GM21786 (cell line): ENCODE data around the gene FKBP2.

Source experiments
- ATAC-seq: cut with Tn5 transposase; IDR thresholded peaks from one replicate; pipeline ENCODE4 v1.9.1; 2021; ENCODE audit not compliant: unreplicated experiment

The FKBP2 gene

DNA sequence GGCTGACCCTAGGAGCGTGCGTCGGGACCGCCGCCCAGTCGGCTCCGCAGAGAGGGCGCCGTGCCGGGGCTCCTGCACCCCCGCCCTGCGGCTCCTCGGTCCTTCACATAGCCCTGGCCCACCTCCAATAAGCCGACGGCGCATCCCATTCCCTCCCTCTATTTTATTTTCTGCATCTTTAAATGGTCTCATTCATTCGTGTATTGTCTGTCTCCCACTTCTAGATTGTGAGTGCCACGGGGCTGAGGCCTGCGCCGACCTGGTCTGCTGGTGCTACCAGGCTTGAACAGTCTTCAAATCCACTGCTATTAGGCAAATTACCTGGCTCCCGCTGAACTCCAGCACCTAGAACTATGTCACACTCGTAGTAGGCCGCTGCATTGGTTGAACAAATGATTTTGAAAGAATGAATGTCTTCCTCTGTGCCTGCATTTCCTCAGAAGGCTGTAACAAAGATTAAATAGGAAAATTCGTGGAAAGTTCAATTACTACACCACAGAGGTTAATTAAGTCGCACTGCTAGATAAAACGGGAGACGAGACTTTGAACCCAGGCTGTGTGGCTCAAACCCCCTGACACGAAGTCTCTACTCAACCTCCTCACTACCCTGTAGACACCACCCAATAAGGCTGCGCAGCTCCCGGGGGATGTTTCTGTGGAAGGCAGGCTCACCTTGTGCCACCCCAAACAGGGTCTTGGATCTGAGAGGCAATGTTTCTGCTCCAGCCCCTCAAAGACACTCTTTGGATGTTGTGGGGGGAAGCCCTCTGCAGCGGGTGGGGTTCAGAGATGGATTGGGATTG is 7.0 kb downstream of the FKBP2 start:
- no peak for ATAC-seq

- ATAC-seq, result no peak
Observed at GRCh38 chr11:64248578-64248977, 7.7 kb downstream of the FKBP2 start.

GRCh38 chr11:64249038-64249437 is 8.1 kb downstream of the FKBP2 start:
- no peak for ATAC-seq

- no peak for ATAC-seq
Observed at GRCh38 chr11:64249563-64250414, 8.9 kb downstream of the FKBP2 start.

GRCh38 chr11:64250415-64251015 is 9.6 kb downstream of the FKBP2 start:
- no peak for ATAC-seq

GRCh38 chr11:64251016-64251752 is 10.3 kb downstream of the FKBP2 start, which contains the start of gene PLCB3:
TSS of gene PLCB3 (plus strand) at chr11:64251530. CDS start at chr11:64251650, 120 bp downstream.
- no peak for ATAC-seq

DNA sequence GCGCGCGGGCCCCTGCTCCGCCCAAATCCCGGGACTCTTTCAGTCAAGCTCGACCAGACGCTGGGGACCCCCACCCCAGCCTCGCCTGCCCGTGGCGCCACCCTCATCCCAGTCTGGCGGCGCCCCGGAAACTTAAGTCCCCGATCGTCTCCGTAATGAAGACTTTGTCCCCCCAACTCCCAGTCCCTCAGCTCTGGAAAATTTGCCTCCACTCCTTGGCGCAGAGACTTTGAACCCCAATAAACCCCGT is 10.8 kb downstream of the FKBP2 start:
- ATAC-seq, result no peak

DNA sequence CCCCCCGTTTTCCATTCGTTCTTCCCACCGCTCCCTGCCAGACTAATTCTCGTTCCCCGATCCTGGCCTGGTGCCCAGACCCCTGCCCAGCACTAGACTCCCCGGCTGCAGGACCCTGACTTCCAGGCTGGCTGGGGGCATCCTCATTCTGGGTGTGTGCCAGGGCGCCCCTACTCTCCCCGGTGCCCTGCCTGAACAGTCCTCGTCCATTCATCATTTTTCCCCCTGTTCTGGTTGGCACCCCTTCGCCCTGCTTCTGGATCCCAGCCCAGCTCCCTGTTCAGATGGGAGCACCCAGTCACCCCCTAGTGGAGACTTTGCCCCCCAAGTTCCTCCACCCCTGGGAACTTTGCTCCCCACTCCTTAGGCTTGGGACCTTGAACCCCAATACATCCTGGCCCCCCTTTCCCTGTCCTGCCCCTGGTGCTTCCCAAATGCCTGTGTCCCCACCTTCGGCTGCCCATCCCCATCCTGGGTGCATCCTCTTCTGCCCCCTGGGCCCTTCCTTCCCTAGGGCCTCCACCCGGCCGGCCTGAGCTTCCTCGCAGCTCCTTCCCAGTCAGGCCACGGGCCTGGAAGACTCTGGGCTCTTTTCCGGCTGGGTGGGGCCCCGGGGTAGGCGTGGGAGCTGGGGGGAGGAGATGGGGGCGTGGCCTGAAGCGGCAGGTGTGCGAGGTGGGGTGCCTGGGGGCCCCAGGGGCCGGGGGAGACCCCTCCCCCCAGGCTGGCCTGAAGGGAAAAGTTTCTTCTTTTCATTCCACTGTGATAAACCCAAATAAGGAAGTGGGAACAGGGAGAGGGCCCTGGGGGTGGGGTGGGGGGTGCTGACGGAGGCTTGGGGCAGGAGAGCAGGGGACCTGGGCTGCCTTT is 11.3 kb downstream of the FKBP2 start:
- no peak for ATAC-seq

DNA sequence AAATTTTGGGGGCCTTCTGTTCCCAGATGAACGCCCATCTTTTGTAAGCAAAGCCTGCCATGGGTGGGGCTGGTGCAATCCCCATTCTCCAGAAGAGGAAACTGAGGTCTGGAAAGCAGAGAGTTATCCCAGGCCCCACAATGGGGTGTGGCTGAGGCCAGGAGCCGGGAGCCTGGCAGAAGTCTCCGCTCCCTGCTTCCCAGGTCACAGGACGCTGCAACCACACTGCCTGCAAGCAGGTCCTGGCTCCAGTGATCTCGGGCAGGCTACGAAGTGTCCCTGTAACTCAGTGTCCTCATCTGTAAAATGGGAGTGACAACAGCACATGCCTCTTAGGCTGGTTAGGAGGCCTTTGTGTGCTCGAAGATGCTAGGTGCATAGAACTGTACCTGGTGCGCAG is 12.1 kb downstream of the FKBP2 start:
- no peak for ATAC-seq

GRCh38 chr11:64253481-64253880 is 12.6 kb downstream of the FKBP2 start:
- no peak for ATAC-seq

GRCh38 chr11:64254326-64254725 is 13.4 kb downstream of the FKBP2 start:
- ATAC-seq, result no peak

DNA sequence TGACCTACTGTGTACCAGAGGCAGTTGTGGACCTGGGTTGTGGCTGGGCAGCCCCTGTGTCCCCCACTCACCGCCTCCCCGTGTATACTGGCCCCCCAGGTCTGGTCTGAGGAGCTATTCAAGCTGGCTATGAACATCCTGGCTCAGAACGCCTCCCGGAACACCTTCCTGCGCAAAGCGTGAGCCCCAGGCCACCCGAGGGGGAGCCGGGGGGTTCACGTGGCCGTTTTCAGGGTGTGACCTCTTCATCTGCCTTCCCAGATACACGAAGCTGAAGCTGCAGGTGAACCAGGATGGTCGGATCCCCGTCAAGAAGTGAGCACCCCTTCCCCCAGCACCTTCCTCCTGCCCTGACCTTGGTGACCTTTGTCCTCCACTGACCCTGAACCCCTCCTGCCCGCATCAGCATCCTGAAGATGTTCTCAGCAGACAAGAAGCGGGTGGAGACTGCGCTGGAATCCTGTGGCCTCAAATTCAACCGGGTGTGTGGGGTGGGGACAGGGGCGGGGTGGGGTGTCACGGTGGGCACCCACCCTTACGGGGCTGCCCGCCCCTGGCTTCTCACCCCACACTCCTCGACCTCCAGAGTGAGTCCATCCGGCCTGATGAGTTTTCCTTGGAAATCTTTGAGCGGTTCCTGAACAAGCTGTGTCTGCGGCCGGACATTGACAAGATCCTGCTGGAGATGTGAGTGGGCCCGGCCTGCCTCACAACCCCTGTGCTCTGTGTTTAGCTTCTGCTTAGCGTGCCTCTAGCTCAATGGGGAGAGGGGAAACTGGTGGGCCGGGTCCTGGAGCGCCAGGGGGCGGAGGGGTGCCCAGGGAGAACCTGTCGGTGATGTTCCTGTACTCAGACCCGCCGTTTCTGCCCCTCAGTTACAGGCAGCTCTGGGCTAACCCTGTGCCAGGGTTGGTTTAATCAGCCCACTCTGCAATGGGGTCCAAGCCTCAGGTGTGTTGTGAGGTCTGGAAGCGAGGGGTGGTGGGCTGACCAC is 14.5 kb downstream of the FKBP2 start:
- no peak for ATAC-seq

DNA sequence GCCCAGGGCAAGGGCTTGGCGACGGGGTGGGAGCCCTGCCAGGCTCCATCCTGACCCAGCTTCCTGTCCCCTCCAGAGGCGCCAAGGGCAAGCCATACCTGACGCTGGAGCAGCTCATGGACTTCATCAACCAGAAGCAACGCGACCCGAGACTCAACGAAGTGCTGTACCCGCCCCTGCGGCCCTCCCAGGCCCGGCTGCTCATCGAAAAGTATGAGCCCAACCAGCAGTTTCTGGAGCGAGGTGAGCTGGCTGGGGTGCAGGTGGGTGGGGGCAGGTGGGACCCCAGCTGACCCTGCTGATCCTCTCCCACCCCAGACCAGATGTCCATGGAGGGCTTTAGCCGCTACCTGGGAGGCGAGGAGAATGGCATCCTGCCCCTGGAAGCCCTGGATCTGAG is 15.4 kb downstream of the FKBP2 start:
- ATAC-seq, result no peak

GRCh38 chr11:64258356-64258755 is 17.5 kb downstream of the FKBP2 start:
- no peak for ATAC-seq

GRCh38 chr11:64258946-64259532 is 18.1 kb downstream of the FKBP2 start:
- no peak for ATAC-seq

GRCh38 chr11:64259533-64260067 is 18.7 kb downstream of the FKBP2 start:
- ATAC-seq, result no peak

- no peak for ATAC-seq
Observed at GRCh38 chr11:64260147-64260708, 19.3 kb downstream of the FKBP2 start.

- ATAC-seq, result no peak
Observed at GRCh38 chr11:64261556-64262080, 20.7 kb downstream of the FKBP2 start.
